HepG2 (cell line): Measurements from ENCODE around the gene FCMR. TPM values are rescaled to one million over a fixed set of nuclear protein-coding genes. Genes with fewer than 3 reads are reported as not detected.

Experiments used
- CENPT ChIP-seq: sonication (generic); formaldehyde crosslinking; IDR thresholded peaks from 2 replicates; pipeline ENCODE4 v1.8.0; 2022; ENCODE audit warnings: low read depth, mild to moderate bottlenecking, moderate library complexity, missing genetic modification reagents
- HNRNPH1 ChIP-seq: fragments of 200-400 bp; formaldehyde crosslinking; optimal IDR thresholded peaks from 2 replicates; pipeline ENCODE3; 2017; ENCODE audit warnings: mild to moderate bottlenecking, low read depth, low read length
- KAT8 ChIP-seq: IDR thresholded peaks from 2 replicates; pipeline ENCODE4 v1.6.1; 2016; ENCODE audit warnings: missing genetic modification reagents, missing compliant biosample characterization
- NR2F2 ChIP-seq: IDR thresholded peaks from 2 replicates; pipeline ENCODE4 v1.6.1; 2012; ENCODE audit warnings: low read depth, inconsistent platforms, borderline replicate concordance
- RBFOX2 ChIP-seq: fragments of 200-400 bp; formaldehyde crosslinking; IDR thresholded peaks from 2 replicates; pipeline ENCODE4 v1.6.1; 2017; ENCODE audit warnings: low read depth, mild to moderate bottlenecking, low read length
- SRY ChIP-seq: sonication (generic); formaldehyde crosslinking; IDR thresholded peaks from 2 replicates; pipeline ENCODE4 v1.8.0; 2022; ENCODE audit warnings: mild to moderate bottlenecking, missing genetic modification reagents
- TBX3 ChIP-seq: fragments of 450-650 bp; IDR thresholded peaks from 2 replicates; pipeline ENCODE4 v1.6.1; 2017; ENCODE audit warnings: antibody characterized with exemption, mild to moderate bottlenecking, inconsistent platforms, borderline replicate concordance
- ZEB1 ChIP-seq: IDR thresholded peaks from 2 replicates; pipeline ENCODE4 v1.6.1; 2012; ENCODE audit warnings: mild to moderate bottlenecking, low read depth, inconsistent platforms; ENCODE audit not compliant: insufficient replicate concordance
- ZNF160 ChIP-seq: sonication (generic); formaldehyde crosslinking; IDR thresholded peaks from 2 replicates; pipeline ENCODE4 v1.8.0; 2022; ENCODE audit warnings: mild to moderate bottlenecking, inconsistent platforms, missing genetic modification reagents
- ZNF44 ChIP-seq: sonication (generic); formaldehyde crosslinking; IDR thresholded peaks from 2 replicates; pipeline ENCODE4 v1.5.1; 2020; ENCODE audit warnings: mild to moderate bottlenecking, missing genetic modification reagents
- polyA plus RNA-seq, 8 experiments: library from polyadenylated mRNA; depleted of rRNA in 3 of 8; stranded (reverse) in 7 of 8; unstranded in 1 of 8; fragments of >200 nt; fragmentation: Illumina TruSeq in 4 of 8; extraction: Trizol in 4 of 8; gene quantifications; 2 replicates each; pipeline versions ENCODE4 v1.2.1 to v1.2.3, GENCODE V29; 2011 to 2016; ENCODE audit warnings: low read depth in 4 of 8, missing spikeins in 1 of 8, mixed read lengths in 1 of 8; ENCODE audit not compliant: insufficient read depth in 1 of 8
- total RNA-seq, 5 experiments: library from RNA; depleted of rRNA; stranded (reverse); fragments of >200 nt; fragmentation: Illumina TruSeq; extraction: Trizol; gene quantifications; 2 replicates each; pipeline ENCODE4 v1.2.3, GENCODE V29; 2016; ENCODE audit warnings: low read depth in 1 of 5
- TF ChIP-seq, protein P1 (sequence below): sonication (generic); formaldehyde crosslinking; IDR thresholded peaks from 2 replicates; pipeline ENCODE4 v1.9.0; 2021; ENCODE audit warnings: mild to moderate bottlenecking, missing genetic modification reagents
- TF ChIP-seq, protein P2 (sequence below): IDR thresholded peaks from 2 replicates; pipeline ENCODE4 v1.6.1; 2016; ENCODE audit warnings: missing compliant biosample characterization, missing genetic modification reagents, borderline replicate concordance
- TF ChIP-seq, protein P3 (sequence below): sonication (generic); formaldehyde crosslinking; IDR thresholded peaks from 2 replicates; pipeline ENCODE4 v1.4.0; 2020; ENCODE audit warnings: missing genetic modification reagents

FCMR gene
- total and polyA plus RNA-seq, 2 of the 13 experiments (the other 11 are each of a cell fraction or from before 2014, with no cell fraction given): not detected

DNA sequence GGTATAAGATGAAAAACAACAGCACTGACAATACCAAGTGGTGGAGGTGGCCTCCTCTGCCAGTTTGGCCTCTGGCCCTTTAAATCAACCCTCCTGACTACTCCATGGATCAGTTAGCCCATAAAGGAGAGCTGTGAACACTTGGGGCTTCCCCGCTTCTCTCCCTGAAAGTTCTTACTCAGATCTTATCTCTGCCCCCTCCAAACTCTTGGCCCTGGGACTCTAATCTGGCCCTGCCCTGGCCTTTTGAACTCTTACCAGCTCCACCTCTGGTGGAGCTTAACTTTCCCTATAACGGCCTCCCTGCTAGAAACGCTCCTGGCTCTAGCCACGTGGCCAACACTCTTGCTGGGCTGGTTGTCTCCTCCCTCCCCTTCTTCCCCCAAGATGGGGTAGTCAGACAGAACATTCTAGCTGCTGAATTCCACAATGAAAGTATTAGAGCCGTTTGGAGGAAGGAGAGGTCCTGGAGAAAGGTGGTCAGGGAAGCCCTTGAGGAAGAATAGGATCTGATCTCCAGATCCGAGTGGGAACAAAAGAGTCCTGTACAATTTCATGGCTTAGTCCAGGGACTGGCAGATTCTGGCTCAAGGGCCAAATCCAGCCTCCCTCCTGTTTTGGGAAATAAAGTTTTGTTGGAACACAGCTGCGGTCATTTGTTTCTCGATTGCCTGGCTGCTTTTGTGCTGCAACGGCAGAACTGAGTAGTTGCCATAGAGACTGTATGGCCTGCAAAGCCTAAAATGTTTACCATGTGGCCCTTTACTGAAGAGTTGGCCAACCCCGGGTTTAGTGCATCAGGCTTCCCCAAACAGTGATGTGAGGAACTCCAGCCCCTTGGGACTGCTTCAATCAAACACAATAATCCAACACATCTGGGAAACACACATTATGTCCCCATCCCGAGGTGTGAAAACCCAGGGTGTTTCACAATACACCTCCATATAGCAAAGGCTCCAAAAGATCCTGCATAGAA lies 34.0 kb upstream of the FCMR start (continued):
- TF ChIP-seq, protein P1, sequence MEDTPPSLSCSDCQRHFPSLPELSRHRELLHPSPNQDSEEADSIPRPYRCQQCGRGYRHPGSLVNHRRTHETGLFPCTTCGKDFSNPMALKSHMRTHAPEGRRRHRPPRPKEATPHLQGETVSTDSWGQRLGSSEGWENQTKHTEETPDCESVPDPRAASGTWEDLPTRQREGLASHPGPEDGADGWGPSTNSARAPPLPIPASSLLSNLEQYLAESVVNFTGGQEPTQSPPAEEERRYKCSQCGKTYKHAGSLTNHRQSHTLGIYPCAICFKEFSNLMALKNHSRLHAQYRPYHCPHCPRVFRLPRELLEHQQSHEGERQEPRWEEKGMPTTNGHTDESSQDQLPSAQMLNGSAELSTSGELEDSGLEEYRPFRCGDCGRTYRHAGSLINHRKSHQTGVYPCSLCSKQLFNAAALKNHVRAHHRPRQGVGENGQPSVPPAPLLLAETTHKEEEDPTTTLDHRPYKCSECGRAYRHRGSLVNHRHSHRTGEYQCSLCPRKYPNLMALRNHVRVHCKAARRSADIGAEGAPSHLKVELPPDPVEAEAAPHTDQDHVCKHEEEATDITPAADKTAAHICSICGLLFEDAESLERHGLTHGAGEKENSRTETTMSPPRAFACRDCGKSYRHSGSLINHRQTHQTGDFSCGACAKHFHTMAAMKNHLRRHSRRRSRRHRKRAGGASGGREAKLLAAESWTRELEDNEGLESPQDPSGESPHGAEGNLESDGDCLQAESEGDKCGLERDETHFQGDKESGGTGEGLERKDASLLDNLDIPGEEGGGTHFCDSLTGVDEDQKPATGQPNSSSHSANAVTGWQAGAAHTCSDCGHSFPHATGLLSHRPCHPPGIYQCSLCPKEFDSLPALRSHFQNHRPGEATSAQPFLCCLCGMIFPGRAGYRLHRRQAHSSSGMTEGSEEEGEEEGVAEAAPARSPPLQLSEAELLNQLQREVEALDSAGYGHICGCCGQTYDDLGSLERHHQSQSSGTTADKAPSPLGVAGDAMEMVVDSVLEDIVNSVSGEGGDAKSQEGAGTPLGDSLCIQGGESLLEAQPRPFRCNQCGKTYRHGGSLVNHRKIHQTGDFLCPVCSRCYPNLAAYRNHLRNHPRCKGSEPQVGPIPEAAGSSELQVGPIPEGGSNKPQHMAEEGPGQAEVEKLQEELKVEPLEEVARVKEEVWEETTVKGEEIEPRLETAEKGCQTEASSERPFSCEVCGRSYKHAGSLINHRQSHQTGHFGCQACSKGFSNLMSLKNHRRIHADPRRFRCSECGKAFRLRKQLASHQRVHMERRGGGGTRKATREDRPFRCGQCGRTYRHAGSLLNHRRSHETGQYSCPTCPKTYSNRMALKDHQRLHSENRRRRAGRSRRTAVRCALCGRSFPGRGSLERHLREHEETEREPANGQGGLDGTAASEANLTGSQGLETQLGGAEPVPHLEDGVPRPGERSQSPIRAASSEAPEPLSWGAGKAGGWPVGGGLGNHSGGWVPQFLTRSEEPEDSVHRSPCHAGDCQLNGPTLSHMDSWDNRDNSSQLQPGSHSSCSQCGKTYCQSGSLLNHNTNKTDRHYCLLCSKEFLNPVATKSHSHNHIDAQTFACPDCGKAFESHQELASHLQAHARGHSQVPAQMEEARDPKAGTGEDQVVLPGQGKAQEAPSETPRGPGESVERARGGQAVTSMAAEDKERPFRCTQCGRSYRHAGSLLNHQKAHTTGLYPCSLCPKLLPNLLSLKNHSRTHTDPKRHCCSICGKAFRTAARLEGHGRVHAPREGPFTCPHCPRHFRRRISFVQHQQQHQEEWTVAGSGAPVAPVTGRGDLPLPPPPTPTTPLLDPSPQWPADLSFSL (CRISPR knock-in tag): no peak
- TF ChIP-seq RBFOX2 (no peak), SRY (CRISPR knock-in tag) (no peak), TBX3 (no peak), ZNF44 (CRISPR knock-in tag) (no peak), ZEB1 (no peak), CENPT (CRISPR knock-in tag) (no peak), HNRNPH1 (no peak), KAT8 (CRISPR knock-in tag) (no peak), ZNF160 (CRISPR knock-in tag) (no peak), NR2F2 (no peak)
- TF ChIP-seq, protein P2, sequence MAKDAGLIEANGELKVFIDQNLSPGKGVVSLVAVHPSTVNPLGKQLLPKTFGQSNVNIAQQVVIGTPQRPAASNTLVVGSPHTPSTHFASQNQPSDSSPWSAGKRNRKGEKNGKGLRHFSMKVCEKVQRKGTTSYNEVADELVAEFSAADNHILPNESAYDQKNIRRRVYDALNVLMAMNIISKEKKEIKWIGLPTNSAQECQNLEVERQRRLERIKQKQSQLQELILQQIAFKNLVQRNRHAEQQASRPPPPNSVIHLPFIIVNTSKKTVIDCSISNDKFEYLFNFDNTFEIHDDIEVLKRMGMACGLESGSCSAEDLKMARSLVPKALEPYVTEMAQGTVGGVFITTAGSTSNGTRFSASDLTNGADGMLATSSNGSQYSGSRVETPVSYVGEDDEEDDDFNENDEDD: peak; percentile 33; the same call in 1 of the 2 replicates
- TF ChIP-seq, protein P3, sequence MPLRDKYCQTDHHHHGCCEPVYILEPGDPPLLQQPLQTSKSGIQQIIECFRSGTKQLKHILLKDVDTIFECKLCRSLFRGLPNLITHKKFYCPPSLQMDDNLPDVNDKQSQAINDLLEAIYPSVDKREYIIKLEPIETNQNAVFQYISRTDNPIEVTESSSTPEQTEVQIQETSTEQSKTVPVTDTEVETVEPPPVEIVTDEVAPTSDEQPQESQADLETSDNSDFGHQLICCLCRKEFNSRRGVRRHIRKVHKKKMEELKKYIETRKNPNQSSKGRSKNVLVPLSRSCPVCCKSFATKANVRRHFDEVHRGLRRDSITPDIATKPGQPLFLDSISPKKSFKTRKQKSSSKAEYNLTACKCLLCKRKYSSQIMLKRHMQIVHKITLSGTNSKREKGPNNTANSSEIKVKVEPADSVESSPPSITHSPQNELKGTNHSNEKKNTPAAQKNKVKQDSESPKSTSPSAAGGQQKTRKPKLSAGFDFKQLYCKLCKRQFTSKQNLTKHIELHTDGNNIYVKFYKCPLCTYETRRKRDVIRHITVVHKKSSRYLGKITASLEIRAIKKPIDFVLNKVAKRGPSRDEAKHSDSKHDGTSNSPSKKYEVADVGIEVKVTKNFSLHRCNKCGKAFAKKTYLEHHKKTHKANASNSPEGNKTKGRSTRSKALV (CRISPR knock-in tag): no peak
